Retinal pigment epithelial cell (primary cell): ENCODE data around the gene HEXB.

Source experiments
- DNase-seq: peaks from one replicate; pipeline ENCODE4 v3.0.0-alpha.2; 2010; ENCODE audit warnings: low read depth
- H3K4me3 ChIP-seq: 2 replicates; pipeline ENCODE4 v1.5.1; 2011; ENCODE audit warnings: mild to moderate bottlenecking, low read length, control low read depth, moderate library complexity
- CTCF ChIP-seq: conservative IDR thresholded peaks from 2 replicates; pipeline ENCODE4 v1.5.1; 2011; ENCODE audit warnings: low read depth, low read length, control low read depth, inconsistent platforms

The HEXB gene

DNA sequence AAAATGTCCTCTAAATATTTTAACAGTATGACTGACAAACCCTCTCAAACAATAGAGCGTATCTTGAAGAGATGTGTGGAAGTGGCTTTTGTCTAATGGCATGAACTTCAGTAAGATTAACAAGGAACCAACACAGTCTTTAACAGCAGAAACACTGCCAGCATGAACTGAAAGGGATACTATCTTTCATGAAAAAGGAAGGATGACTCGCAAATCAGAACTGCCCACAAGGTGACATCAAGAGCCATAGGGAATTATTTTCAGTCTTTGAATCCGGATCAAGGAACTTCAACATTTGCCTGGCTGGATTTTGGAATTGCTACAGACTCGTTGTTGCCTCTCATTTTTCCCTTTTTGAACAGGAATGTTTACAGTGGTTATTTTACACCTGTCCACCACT lies 5.1 kb upstream of the HEXB start:
- no peak for DNase-seq
- TF ChIP-seq CTCF = no peak

GRCh38 chr5:74685979-74686631 lies 1.1 kb downstream of the HEXB start:
- DNase-seq = no peak

More for the DNA sequence above, 5.1 kb upstream of the HEXB start:
- no peak overlapping the region for H3K4me3 ChIP-seq

DNA sequence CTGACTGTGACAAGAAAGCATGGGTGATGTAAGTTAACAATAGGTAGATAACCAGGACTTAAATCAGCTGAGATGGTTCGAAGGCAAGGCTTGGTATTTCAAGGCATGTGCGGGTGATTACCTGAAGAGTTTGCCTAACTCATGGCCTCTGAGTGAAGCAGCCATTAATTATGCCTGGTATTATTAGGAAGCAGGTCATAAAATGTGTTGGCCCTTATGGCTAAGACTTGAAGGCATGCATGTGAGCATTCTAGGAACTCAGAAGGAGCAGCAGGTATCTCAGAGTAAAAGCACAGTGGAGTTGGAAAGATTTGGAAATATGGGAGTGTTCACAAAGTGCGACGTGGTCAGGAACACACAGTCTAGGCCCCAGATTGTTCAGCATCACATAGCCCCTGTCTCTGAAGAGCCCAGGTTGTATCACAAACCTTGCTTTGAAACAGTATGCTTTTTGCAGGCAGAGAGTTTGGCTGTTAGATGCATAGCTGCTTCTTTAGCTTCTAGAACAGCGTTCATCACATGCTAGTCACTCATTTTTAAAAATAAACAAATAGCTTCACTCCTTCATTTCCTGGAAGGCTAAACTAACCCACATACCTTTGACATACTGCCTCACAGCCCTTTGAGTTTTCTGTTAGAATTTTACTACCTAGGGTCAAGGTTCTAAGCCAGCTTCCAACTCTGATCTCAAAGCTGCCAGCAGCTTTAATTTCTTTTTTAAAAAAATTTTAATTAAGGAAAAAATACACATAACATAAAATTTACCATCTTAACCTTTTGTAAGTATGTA lies 2.1 kb downstream of the HEXB start:
- TF ChIP-seq CTCF = no peak
- no peak overlapping the region for H3K4me3 ChIP-seq
- no peak for DNase-seq

More at GRCh38 chr5:74685979-74686631, 1.1 kb downstream of the HEXB start:
- peak overlapping the region; percentile 85 for H3K4me3 ChIP-seq
- TF ChIP-seq CTCF = no peak

GRCh38 chr5:74693191-74693590 lies 8.2 kb downstream of the HEXB start:
- no peak for TF ChIP-seq CTCF
- DNase-seq = no peak
- H3K4me3 ChIP-seq = no peak overlapping the region

DNA sequence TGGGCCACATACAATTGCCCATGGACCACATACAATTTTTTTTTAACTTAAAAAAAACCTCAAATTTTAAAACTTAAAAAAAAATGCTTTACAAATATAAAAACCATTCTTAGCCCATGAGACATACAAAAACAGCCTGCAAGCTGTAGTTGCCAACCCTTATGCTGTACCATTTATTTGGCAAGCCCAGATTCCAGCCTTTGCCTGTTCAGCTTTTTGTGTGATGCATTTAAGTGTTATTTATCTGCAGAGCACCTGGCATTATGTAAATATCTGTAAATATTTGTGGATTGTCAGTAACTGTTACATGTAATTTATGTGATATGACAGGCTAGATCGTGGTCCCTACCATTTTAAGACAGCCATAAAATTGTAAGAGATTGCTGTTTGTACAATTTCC lies 32.6 kb downstream of the HEXB start:
- no peak overlapping the region for H3K4me3 ChIP-seq
- no peak for DNase-seq
- TF ChIP-seq CTCF = no peak

DNA sequence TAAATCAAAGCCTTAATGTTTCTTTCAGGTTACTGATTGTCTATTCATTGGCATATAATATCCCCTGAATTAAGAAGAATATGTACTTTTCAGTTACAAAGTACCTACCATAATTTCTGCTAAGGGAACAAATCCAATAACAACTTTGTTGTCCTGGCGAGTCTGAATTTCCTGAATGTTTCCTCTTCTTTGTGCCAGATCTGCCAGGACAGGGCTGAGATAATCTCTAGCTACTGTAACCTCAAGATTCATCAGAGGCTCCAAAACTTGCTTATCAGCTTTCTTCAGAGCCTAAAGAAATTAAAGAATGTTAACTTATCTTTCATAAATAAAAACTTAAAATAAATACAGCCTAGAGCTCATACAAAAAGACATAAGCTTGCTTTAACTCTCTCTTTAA lies 37.2 kb downstream of the HEXB start:
- no peak for TF ChIP-seq CTCF
- H3K4me3 ChIP-seq = no peak overlapping the region
- DNase-seq = no peak

DNA sequence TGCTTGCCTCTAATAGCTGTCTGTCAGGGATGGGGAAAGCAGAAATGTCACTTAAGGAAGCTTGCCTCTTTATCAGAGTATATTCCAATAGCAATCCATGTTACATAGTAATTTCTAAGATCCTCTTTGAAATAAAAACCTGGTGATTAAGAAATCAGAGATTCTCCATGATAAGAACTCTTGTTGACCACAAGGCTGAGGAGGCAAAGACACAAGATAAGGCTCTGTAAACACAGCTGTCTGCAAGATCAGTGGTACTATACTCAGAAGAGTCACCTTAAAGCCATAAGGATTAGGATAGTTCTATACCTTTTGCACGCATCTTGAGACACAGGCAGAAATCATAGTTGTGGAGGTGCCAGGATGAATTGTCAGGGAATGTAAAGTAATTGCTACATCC lies 40.3 kb downstream of the HEXB start:
- H3K4me3 ChIP-seq = no peak overlapping the region
- no peak for TF ChIP-seq CTCF
- DNase-seq = no peak
